RKO (cell line): ENCODE data around the gene HIKESHI.
"Not testable (repeated sequence)": the region's sequence is repeated elsewhere in the genome, so short reads cannot be mapped to it uniquely, and the experiment has no call there.

Source experiments
- DNase-seq: peaks from one replicate; pipeline ENCODE4 v3.0.0-alpha.2; 2016; ENCODE audit warnings: low spot score

HIKESHI gene

DNA sequence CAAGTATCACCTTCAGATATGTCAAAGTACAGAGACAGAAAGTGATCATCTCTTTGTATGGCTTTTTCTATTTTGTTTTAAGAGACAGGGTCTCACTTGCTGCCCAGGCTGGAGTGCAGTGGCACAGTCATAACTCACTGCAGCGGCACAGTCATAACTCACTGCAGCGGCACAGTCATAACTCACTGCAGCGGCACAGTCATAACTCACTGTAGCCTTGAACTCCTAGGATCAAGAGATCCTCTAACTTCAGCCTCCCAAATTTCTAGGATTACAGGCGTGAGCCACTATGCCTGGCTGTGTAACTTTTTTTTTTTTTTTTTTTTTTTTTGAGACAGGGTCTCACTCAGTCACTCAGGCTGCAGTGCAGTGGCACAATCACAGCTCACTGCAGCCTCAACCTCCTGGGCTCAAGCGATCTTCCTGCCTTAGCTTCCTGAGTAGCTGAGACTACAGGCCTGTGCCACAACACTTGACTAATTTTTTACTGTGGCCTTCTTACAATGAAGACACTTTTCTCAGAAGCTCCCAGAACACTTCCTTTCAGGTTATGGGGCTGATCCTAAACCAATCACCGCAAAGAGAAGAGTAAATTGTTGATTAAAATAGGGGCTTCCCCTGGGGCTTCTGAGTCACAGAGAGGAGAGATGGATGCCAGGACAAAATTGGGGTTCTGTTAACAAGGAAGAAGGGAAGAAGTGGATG, 9.0 kb upstream of the HIKESHI start:
- no peak for DNase-seq

DNA sequence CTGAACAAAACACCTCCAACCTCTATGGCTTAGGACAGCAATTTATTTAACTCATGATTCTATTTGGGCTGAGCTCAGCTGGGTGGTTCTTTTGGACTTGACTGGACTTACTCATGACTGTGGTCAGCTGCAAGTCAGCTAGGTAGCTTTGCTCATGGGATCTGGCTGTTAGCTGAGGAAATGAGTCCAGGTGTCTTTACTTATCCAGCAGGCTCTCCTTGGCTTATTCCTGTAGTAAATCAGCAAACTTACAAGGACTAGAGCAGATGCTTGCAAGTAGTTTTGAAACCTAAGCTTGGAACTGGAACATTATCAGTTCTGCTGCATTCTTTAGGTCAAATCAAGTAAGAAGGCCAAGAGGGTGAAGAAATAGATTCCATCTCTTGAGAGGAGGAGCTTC, 8.0 kb upstream of the HIKESHI start:
- DNase-seq: no peak

DNA sequence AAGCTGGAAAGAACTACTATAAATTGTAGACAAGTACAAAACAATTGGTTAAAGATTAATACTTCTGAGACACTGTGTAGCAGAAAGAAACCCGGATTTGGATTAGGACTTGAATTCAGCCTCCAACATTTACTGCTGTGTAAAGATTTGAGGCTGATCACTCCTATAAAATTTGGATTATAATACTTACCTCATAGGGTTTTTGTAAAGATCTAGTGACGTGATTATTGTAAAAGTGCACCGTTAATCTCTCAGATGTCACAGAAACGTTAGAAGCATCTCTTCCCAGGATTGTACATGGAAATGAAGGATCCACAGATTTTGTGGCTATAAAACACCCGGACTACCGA, 323 bp upstream of the HIKESHI start:
- DNase-seq: no peak

DNA sequence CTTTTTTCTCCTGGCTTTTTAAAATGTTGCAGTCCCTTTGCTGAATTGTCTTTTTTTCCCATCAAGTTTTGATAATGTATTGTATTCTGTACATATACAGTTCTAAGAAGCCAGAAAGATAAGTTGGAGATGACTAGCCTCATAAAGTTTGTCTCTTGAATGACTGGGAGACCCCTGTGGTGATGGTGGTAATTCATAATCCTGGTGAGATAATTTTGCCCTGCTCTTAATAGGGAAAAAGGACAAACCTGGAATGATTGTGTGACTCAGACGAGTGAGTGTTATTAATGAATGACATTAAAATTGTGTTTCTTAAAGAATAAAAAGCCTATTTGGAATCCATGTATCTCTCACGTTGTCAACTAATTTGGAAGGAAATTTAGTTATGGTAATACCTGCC, 1.2 kb downstream of the HIKESHI start:
- DNase-seq: peak; percentile 76

DNA sequence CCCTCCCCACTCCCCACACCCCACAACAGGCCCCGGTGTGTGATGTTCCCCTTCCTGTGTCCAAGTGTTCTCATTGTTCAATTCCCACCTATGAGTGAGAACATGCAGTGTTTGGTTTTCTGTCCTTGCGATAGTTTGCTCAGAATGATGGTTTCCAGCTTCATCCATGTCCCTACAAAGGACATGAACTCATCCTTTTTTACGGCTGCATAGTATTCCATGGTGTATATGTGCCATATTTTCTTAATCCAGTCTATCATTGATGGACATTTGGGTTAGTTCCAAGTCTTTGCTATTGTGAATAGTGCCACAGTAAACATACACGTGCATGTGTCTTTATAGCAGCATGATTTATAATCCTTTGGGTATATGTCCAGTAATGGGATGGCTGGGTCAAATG, 6.7 kb downstream of the HIKESHI start:
- DNase-seq: not testable (repeated sequence)

DNA sequence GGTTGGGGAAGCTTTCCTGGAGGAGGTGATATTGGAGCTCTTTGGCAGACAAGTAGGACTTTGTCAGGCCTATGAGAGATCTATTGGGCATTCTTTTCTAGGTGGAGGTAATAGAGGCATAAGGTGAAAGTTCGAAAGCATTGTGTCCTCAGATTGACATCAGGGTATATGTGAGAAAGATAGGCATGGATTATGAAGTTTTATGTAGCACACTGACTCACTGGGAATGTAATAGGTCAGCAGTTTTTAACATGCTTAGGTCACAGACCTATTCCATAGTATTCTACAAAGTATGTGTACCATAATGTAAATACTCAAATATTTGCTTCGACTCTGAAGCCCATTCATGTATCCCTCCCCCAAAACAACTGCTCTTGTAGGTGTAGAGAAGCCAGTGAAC, 11.8 kb downstream of the HIKESHI start:
- DNase-seq: no peak

DNA sequence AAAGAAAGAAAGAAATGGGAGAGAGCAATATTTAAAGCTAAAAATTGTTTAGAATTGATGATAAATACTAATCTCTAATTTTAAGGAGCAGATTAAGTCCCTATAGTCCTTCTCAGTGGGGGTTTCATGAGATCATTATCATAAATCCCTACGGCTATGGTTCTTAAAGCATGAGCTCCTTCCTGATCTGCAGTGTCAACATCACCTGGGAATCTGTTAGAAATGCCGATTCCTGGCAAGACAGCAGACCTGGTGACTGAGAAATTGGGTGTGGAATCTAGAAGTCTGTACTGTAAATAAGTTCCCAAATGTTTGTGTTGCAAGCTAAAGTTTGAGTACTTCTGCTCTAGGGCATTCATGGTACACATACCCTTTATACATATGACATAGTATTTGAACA, 12.6 kb downstream of the HIKESHI start:
- DNase-seq: no peak

DNA sequence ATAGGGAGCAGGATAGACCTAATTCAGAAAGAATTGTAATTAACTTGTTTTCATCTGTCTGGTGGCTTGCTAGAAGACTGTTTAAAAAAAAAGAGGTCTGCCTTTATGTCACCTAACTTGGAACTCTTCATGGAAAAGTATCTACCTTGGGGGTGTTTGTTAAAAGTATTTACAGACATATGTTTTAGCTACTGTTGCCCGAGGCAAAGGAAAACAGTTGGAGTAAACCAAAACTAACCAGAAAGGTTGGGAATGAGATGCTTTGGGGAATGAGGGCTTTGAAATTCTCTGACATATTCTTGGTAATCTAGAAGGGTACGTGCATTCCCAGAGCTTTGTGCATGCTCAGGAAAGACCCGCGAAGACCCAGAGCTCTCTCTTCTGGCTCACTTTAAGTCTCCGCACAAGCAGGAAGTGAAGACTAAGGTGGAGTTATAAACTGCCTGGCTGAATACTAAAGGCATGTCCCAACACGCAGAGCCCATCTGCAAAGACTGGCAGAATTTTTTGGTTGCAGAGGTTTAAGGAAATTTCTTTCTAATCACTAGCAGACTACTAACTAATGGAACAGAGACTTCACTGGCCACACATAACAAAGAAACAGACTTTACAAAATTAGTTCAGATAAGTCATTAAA, 33.2 kb downstream of the HIKESHI start:
- DNase-seq: no peak

DNA sequence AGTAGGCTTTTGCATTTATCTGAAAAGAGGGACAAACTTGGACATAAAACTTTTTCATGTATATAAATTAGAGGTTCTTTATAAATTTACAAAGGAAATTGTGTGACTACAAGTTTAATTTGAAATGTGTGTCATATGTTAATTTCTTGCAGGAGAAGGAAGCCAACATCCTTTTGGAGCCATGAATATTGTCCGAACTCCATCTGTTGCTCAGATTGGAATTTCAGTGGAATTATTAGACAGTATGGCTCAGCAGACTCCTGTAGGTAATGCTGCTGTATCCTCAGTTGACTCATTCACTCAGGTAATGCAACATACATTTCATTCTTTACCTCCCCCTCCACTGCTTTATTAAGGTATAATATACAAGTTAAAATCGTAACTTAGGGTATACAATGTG, 35.2 kb downstream of the HIKESHI start:
- no peak for DNase-seq

DNA sequence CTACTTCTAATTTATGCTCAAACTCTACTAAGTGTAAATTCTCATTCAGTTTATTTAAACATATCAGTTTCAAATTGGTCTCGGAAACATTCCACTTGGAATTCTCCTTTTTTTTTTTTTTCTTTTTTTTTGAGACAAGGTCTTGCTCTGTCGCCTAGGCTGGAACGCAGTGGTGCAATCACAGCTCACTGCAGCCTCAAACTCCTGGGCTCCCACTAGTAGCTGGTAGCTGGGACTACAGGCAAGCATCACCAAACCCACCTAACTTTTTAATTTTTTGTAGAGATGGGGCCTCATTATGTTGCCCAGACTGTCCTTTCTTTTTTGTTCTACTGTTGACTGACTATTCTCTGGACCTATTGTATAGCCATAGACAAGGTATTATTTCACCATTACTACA, 39.3 kb downstream of the HIKESHI start:
- DNase-seq: no peak

DNA sequence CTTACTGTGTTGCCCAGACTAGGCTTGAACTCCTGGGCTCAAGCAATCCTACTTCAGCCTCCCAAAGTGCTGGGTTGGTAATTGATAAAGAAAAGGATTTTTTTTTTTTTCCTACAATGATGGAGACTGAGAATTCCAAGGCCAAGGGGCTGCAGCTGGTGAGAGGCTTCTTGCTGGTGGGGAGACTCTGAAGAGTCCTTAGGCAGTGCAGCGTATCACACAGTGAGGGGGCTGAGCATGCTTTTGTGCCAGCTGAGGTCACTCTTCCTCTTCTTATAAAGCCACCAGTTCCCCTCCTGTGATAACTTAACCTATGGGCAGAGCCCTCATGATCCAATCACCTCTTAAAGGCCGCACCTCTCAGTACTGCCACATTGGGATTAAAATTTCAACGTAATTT, 44.5 kb downstream of the HIKESHI start:
- DNase-seq: no peak

DNA sequence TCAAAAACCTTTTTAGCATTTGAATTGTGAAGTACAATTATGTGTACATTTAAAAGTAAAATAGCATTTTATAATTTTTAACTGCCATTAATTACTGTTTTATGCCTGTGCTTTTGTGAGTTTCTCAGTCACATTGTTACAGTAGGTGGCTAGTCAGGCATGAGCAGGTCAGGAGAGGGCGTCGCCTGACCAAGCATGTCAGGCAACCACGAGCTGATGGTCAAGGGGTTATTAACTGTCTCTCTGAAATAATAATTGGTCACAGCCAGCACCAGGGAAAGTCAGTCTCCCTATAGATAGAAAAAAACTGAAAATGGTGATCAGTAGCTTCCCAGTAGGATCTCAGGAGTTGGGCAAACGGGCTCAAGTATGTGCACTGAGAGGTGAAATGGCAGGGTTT, 53.2 kb downstream of the HIKESHI start:
- DNase-seq: no peak

DNA sequence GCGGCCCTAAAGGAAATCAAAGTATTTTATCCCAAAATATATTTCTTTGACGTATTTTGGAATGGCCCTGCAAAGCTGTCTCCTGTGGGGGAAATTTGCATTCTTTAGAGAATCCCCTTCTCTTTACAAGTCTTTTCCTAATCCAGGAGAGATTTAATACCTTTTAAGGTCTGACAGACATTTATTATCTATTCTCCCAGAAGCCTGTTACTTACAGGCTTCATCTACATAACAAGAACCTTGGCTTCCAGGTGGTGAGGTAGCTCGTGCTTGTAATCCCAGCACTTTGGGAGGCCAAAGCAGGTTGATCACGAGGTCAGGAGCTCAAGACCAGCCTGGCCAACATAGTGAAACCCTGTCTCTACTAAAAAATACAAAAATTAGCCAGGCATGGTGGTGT, 55.4 kb downstream of the HIKESHI start:
- not testable (repeated sequence) for DNase-seq

DNA sequence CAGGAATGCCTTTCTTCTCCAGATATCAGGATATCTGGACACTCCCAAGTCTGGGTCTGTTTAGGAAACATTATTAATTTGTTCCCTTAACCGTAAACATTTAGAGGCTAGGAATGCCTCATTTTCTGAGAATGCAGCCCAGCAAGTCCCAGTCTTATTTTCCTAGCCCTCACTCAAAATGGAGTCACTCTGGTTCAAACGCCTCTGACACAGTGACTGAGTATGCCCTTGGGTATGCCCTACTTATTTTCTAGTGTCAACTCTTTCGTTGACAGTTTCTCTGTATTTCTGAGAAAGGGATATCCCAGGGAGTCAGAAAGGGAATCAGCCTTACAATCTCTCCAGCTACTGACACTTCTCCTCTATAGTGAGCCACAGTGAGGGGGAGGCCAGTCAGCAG, 56.7 kb downstream of the HIKESHI start:
- DNase-seq: no peak

DNA sequence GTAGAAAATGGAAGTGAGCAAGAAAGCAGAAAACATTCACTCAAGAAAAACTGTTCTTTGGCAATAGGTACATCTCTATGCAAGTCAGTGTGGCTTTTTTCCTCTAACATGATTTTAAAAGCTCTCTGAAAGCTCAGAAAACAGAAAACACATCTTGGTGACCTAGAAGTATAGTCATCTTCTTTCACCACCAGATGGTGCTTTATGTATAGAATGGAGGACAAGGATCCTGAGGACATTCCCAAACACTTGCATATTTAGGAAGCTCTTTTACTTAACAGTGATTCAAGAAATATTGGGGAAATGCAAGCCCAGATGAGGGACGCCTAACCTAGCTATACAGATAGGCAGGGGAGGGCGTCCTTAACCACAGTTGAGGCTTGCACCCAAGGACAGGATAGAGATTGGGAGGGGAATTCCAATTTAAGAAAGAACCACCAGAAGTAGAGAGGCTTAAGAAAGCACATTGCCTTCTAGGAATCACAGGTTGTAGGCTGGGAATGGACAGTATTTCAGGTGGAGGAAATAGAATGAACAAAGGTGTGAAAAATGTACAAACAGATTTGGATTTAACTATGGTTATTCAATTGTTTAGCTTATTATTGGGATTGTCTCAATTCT, 58.8 kb downstream of the HIKESHI start:
- DNase-seq: peak; percentile 62

DNA sequence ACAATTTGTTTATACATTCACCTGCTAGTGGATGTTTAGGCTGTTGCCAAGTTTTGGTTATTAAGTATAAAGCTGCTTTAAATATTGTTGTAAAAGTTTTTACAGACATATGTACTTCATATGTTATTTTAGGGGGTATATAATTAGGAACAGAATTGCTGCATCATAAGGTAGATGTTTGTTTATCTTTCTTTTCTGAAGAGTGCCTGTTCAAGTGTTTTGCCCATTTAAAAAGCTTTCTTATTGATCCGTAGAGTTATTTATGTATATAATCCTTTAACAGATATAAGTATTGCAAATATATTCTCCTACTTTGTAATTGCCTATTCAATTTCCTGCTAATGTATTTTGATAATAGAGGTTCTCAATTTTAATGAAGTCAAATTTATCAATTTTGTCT, 61.4 kb downstream of the HIKESHI start:
- no peak for DNase-seq

DNA sequence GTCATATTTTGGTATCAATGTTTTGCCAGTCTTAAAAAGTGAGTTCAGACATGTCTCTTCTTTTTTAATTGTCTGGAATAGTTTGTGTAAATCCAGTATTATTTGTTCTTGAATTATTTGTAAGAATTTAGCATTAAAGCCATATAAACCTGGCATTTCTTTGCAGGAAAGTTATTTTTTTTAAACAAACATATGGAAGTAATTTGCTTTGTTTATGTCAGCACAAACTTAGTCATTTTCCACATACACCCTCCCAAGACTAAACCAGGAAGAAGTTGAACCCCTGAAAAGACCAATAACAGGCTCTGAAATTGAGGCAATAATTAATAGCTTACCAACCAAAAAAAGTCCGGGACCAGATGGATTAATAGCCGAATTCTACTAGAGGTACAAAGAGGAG, 63.5 kb downstream of the HIKESHI start:
- no peak for DNase-seq

DNA sequence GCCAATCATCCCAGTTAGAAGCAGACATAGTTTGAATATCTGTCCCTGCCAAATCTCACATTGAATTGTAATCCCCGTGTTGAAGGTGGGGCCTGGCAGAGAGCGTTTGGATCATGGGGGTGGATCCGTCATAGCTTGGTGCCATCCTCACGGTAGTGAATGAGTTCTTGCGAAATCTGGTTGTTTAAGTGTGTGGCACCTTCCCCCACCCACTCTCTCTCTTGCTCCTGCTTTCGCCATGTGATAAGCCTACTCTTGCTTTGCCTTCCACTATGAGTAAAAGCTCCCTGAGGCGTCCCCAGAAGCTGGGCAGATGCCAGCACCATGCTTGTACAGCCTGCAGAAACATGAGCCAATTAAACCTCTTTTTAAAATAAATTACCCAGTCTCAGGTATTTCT, 67.6 kb downstream of the HIKESHI start:
- no peak for DNase-seq

DNA sequence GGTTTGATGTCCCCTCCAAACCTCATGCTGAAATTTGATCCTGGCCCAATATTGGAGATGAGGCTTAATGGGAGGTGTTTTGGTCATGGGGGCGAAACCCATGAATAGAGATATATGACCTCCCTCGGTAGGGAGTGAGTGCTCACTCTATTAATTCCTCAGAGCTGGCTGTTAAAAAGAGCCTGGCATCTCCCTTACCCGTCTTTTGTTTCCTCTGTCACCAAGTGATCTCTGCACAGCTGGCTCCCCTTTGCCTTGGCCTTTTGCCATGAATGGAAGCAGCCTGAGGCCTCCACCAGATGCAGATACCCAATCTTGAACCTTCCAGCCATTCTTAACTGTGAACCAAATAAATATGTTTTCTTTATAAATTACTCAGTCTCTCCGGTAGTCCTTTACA, 68.1 kb downstream of the HIKESHI start:
- no peak for DNase-seq

DNA sequence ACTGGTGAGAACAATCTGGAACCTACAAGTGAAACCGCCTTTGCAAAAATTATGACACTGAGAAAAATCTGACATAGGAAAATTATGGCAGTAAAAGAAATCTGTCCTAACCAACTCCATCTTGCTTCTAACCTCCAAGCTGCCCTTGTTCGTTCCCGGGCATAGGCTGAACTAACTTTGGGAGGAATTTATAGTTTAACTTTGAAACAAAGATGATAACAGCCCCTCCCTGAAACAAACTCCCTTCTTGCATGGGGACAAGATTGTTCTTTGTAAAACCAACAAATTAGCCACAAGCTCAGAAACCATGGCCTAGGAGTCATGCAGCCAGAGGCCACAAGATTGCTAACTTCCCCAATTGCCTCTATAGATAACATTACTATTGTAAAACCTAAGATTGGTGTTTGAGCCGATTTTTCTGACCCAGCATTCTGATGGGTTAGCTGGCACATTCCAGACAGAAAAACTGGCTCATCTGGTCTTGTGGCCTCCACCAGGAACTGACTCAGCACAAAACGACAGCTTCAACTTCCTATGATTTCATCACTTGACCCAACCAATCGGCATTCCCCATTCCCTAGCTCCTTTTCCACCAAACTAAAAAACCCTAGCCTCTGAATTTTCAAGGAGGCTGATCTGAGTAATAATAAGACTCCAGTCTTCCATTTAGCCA, 69.0 kb downstream of the HIKESHI start:
- DNase-seq: peak; percentile 79

DNA sequence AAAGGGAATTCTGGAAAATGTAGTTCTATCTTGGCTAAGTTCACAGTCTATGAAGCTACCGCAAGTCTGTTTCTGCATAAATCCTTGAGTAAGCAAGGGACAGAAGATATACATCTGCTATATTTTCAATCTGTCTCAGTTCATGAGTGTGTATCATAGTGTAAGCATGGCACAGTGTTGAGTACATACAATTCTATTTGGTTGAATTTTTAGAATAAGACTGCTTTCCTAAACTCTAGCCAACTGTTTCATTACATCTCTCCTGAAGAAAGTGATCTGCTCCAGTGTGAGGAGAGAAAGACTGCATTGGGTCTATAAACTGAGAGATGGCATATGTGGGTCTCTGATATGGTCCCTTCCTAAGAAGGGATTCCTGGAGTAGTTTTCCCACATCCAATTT, 70.0 kb downstream of the HIKESHI start:
- no peak for DNase-seq

DNA sequence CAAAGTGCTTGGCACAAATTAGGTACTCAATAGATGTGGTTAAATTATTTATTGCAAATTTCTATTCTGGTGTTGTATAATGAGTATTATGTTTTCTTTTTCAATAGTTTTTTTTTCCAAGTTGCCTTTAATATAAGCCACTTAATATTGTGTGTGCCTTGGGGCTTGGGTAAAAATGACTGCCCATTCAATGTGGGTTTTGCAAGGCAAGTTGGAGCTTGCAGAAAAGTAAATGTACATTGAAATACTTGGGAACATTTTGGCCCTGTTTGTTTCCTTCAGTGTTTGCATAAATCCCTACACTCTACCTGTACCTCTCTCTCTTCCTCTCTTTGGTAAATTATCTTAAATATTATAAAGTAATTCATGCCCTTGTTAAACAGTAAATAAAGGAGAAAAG, 70.5 kb downstream of the HIKESHI start:
- no peak for DNase-seq

DNA sequence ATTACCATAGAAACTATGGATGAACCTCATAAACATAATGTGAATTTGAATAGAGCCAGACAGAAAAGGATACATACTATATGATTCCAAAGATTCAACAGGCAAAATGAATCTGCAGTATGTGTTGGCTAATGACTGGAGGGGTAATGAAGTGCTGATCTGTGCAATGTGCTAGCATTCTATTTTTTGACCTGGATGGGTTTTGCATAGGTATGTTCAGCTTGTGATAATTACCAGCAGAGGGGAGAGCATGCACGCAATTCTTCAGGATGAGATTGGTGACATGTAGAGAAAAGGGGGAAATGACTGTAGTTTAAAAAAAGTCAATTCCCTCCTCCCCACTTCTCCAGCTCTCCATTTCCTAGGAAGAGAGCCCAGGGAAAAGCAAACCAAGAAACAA, 72.0 kb downstream of the HIKESHI start:
- no peak for DNase-seq
